A549 (cell line): ENCODE measurements around the gene DDR2. TPM values are rescaled to one million over a fixed set of nuclear protein-coding genes. Genes with fewer than 3 reads are reported as not detected.

Experiments used
- ATAC-seq, 2 experiments: fragments of 200-7000 bp in 1 of 2; fragments of >200 bp in 1 of 2; cut with Nextera tagmentation in 1 of 2; cut with Tn5 transposase in 1 of 2; 3 replicates each; pipeline versions ENCODE4 v1.8.0 to v1.9.1; 2018 to 2020; ENCODE audit warnings: mild to moderate bottlenecking in 1 of 2, moderate library complexity in 1 of 2
- CTCF ChIA-PET: fragments of 300-600 bp; sonication (Branson Sonifier 250); formaldehyde crosslinking; extraction: SDS; loops from one replicate; lab custom pipeline; 2021; ENCODE audit warnings: antibody characterized with exemption, inconsistent platforms; lab: Yijun Ruan, JAX
- POLR2A ChIA-PET: fragments of 350-600 bp; formaldehyde crosslinking; extraction: SDS; loops from one replicate; lab custom pipeline; 2021; ENCODE audit warnings: antibody characterized with exemption, inconsistent platforms; lab: Yijun Ruan, JAX
- DNase-seq, 2 experiments: peaks; one replicate each; pipeline versions ENCODE4 v3.0.0 to v3.0.0-alpha.2; 2011 to 2016; ENCODE audit warnings: low read depth in 1 of 2, low spot score in 1 of 2
- FAIRE-seq: peaks from 2 replicates; lab custom pipeline; 2011; peaks lifted over from hg19 to GRCh38; lab: Jason Lieb, UNC
- H3K27ac ChIP-seq, 2 experiments: fragments of >200 bp; sonication (Bioruptor Twin); formaldehyde crosslinking; 3 replicates each; pipeline ENCODE4 v1.5.1; 2016 to 2017
- H3K4me1 ChIP-seq: fragments of >200 bp; sonication (Bioruptor Twin); formaldehyde crosslinking; 3 replicates; pipeline ENCODE4 v1.6.1; 2016
- H3K4me2 ChIP-seq: fragments of >200 bp; sonication (Bioruptor Twin); formaldehyde crosslinking; 3 replicates; pipeline ENCODE4 v1.6.1; 2016
- H3K4me3 ChIP-seq: fragments of >200 bp; sonication (Bioruptor Twin); formaldehyde crosslinking; 3 replicates; pipeline ENCODE4 v1.5.1; 2016
- H3K9me3 ChIP-seq: fragments of >200 bp; sonication (Bioruptor Twin); formaldehyde crosslinking; 3 replicates; pipeline ENCODE4 v1.6.1; 2016
- BCL3 ChIP-seq: fragments of >200 bp; sonication (Bioruptor Twin); formaldehyde crosslinking; IDR thresholded peaks from 3 replicates; pipeline ENCODE4 v1.6.1; 2016
- E2F6 ChIP-seq: IDR thresholded peaks from 2 replicates; pipeline ENCODE4 v1.6.1; 2012; ENCODE audit warnings: low read depth, borderline replicate concordance
- FOSB ChIP-seq: fragments of 250-450 bp; sonication (Bioruptor Pico); IDR thresholded peaks from 2 replicates; pipeline ENCODE4 v1.5.0; 2020; ENCODE audit warnings: mild to moderate bottlenecking, moderate library complexity
- FOXS1 ChIP-seq: fragments of 250-450 bp; sonication (Bioruptor Pico); IDR thresholded peaks from 2 replicates; pipeline ENCODE4 v1.5.0; 2020; ENCODE audit warnings: mild to moderate bottlenecking, moderate library complexity
- HDAC2 ChIP-seq: fragments of 200-600 bp; sonication (generic); IDR thresholded peaks from 2 replicates; pipeline ENCODE4 v1.6.1; 2016
- HES2 ChIP-seq: fragments of >200 bp; sonication (Bioruptor Twin); formaldehyde crosslinking; IDR thresholded peaks from 2 replicates; pipeline ENCODE4 v1.6.1; 2016
- HOXB5 ChIP-seq: fragments of 250-450 bp; sonication (Bioruptor Pico); IDR thresholded peaks from 2 replicates; pipeline ENCODE4 v1.5.0; 2020; ENCODE audit warnings: mild to moderate bottlenecking, moderate library complexity
- KDM1A ChIP-seq: fragments of 200-600 bp; sonication (generic); IDR thresholded peaks from 2 replicates; pipeline ENCODE4 v1.6.1; 2016; ENCODE audit warnings: low read depth, mild to moderate bottlenecking
- KDM5A ChIP-seq: fragments of 200-600 bp; sonication (generic); IDR thresholded peaks from 2 replicates; pipeline ENCODE4 v1.6.1; 2016; ENCODE audit warnings: antibody characterized with exemption, mild to moderate bottlenecking
- MAFK ChIP-seq: fragments of 450-650 bp; IDR thresholded peaks from 2 replicates; pipeline ENCODE4 v1.6.1; 2014; ENCODE audit not compliant: partially characterized antibody
- MAZ ChIP-seq: fragments of 150-350 bp; IDR thresholded peaks from 2 replicates; pipeline ENCODE4 v1.6.1; 2014; ENCODE audit warnings: antibody characterized with exemption, low read depth, low read length, borderline replicate concordance
- NPAS2 ChIP-seq: fragments of 250-450 bp; sonication (Bioruptor Pico); IDR thresholded peaks from 2 replicates; pipeline ENCODE4 v1.8.0; 2022; ENCODE audit warnings: mild to moderate bottlenecking, moderate library complexity, borderline replicate concordance
- PHF8 ChIP-seq: fragments of 200-600 bp; sonication (generic); IDR thresholded peaks from 2 replicates; pipeline ENCODE4 v1.6.1; 2016; ENCODE audit warnings: low read depth, mild to moderate bottlenecking, antibody characterized with exemption, moderate library complexity, borderline replicate concordance
- RAD21 ChIP-seq, 2 experiments: fragments of >200 bp in 1 of 2; sonication (Bioruptor Twin) in 1 of 2; formaldehyde crosslinking in 1 of 2; IDR thresholded peaks in 1 of 2; conservative IDR thresholded peaks in 1 of 2; 2 replicates in 1 of 2; 3 replicates in 1 of 2; pipeline ENCODE4 v1.6.1; 2012 to 2018; ENCODE audit warnings: inconsistent platforms in 1 of 2
- SMC3 ChIP-seq: fragments of >200 bp; sonication (Bioruptor Twin); formaldehyde crosslinking; IDR thresholded peaks from 3 replicates; pipeline ENCODE4 v1.6.1; 2018; ENCODE audit warnings: inconsistent platforms
- ZC3H11A ChIP-seq: fragments of 450-650 bp; IDR thresholded peaks from 2 replicates; pipeline ENCODE4 v1.6.1; 2014; ENCODE audit warnings: antibody characterized with exemption, mild to moderate bottlenecking
- ZSCAN20 ChIP-seq: fragments of 250-450 bp; sonication (Bioruptor Pico); IDR thresholded peaks from 2 replicates; pipeline ENCODE4 v1.8.0; 2022; ENCODE audit warnings: mild to moderate bottlenecking, moderate library complexity
- WGBS: methylation state at CpG from one replicate; pipeline ENCODE4 v1.1.6; 2017; ENCODE audit errors: missing lambda C conversion rate; 5-methylcytosine and 5-hydroxymethylcytosine counted together
- polyA plus RNA-seq, 4 experiments: library from polyadenylated mRNA; depleted of rRNA in 3 of 4; stranded (reverse); fragments of >200 nt; fragmentation: RNase III in 1 of 4; extraction: RNeasy Plus Mini Kit Qiagen cat#74134 plus additional on column Dnase treatment in 1 of 4; gene quantifications; 2 replicates in 3 of 4; 3 replicates in 1 of 4; pipeline ENCODE4 v1.2.3, GENCODE V29; 2011 to 2017
- TF ChIP-seq, protein P1 (sequence below): IDR thresholded peaks from 2 replicates; pipeline ENCODE4 v1.6.1; 2012

DDR2 gene
- polyA plus RNA-seq, 2 of the 4 experiments (the other 2 are of a cell fraction) = 0.14 to 0.49 TPM

- TF ChIP-seq BCL3 (no peak), E2F6 (no peak), SMC3 (no peak), PHF8 (no peak), HDAC2 (no peak), KDM1A (no peak)
- TF ChIP-seq, all 56 proteins: peak for 0
Measured at GRCh38 chr1:162697140-162697895, 65.1 kb downstream of the DDR2 start (continued).

DNA sequence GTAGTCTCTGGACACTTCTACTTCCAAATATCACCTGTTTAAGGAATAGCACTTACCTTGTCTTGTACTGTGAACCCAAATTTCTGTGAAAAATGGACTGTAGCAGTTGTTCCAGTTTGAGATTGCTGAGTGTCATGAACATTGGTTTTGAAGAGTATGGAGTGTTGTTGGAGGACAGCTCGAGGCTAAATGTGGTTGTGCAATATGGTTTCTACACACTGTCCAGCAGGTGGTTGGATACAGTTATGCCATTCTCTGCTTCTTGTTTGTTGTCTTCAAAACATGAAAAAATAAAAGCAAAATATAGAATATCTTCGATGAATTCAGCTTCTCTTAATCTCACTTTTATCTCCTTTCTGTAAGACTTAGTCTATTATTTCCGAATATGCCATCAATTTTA lies 67.1 kb downstream of the DDR2 start:
- no peak for FAIRE-seq
- H3K4me1 ChIP-seq = peaks cover 18% of the 10 kb centered on the region

GRCh38 chr1:162700131-162700530 lies 67.9 kb downstream of the DDR2 start:
- DNase-seq (no peak), ATAC-seq (no peak), FAIRE-seq (no peak)
- WGBS = 94% methylated on average over 1 of the region's 1 CpG
- peaks cover 18% of the 10 kb centered on the region for H3K4me1 ChIP-seq
- POLR2A ChIA-PET = no interaction called here
- no peak for TF ChIP-seq HDAC2
- TF ChIP-seq FOSB (CRISPR knock-in tag) = no peak
- no peak overlapping the region for H3K27ac ChIP-seq
- H3K4me2 ChIP-seq = no peak overlapping the region
- H3K9me3 ChIP-seq = no peaks in the 10 kb centered on the region
- H3K4me3 ChIP-seq = no peak overlapping the region
- CTCF ChIA-PET = interaction anchor here (0.6 kb wide), 1 partner anchor 971 kb away, joined by 3 read pairs; no protein-coding TSS in a partner anchor

More for the DNA sequence above, 67.1 kb downstream of the DDR2 start:
- WGBS = 29% methylated on average over 3 of the region's 3 CpGs
- ChIA-PET POLR2A (no interaction called here), CTCF (no interaction called here)
- TF ChIP-seq MAZ (no peak), RAD21 (conservative IDR thresholded peaks at IDR 0.05 in 1 of 2, IDR thresholded peaks at IDR 0.05 in 1 of 2) (no peak), MAFK (no peak), ZSCAN20 (no peak), HES2 (no peak), BCL3 (no peak), FOXS1 (CRISPR knock-in tag) (no peak), KDM1A (no peak), ZC3H11A (no peak), HOXB5 (CRISPR knock-in tag) (no peak), KDM5A (no peak), NPAS2 (no peak)
- TF ChIP-seq, protein P1, sequence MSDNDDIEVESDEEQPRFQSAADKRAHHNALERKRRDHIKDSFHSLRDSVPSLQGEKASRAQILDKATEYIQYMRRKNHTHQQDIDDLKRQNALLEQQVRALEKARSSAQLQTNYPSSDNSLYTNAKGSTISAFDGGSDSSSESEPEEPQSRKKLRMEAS = no peak
- Histone ChIP-seq H3K4me2 (no peak overlapping the region), H3K27ac (no peak overlapping the region), H3K9me3 (no peaks in the 10 kb centered on the region), H3K4me3 (no peak overlapping the region)
- ATAC-seq = no peak
- DNase-seq = no peak
